HG02798 (cell line): ENCODE results near the gene CXCL8.
"Not testable (repeated sequence)": the region's sequence is repeated elsewhere in the genome, so short reads cannot be mapped to it uniquely, and the experiment has no call there.

Experiments used
- ATAC-seq: cut with Tn5 transposase; IDR thresholded peaks from one replicate; pipeline ENCODE4 v1.9.1; 2021; ENCODE audit warnings: mild to moderate bottlenecking; ENCODE audit not compliant: unreplicated experiment, poor library complexity

Gene CXCL8

GRCh38 chr4:73742490-73743160 is 2.3 kb downstream of the CXCL8 start:
- ATAC-seq: no peak

- ATAC-seq: no peak
Observed at GRCh38 chr4:73743281-73743680, 2.9 kb downstream of the CXCL8 start.

DNA sequence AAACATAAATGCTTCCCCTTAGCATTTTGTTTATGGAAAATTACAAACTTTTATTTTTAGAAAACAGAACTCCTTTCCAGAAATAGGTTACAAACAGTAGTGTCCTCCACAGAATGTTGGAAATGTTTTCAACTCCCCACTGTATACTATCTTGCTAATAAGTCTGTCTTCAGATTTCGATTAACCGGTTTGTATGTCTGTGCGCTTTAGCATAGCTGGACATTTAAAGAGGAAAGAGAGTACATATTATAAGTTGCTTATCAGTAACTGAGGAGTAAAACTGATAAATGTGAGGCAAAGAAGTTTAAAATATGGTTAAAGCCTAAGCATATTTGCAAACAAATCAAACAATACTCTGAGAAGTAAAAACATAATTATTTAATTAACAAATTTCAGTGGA is 3.4 kb downstream of the CXCL8 start:
- no peak for ATAC-seq

- no peak for ATAC-seq
Observed at GRCh38 chr4:73744203-73744602, 3.8 kb downstream of the CXCL8 start.

- ATAC-seq: no peak
Observed at GRCh38 chr4:73750730-73751129, 10.4 kb downstream of the CXCL8 start.

DNA sequence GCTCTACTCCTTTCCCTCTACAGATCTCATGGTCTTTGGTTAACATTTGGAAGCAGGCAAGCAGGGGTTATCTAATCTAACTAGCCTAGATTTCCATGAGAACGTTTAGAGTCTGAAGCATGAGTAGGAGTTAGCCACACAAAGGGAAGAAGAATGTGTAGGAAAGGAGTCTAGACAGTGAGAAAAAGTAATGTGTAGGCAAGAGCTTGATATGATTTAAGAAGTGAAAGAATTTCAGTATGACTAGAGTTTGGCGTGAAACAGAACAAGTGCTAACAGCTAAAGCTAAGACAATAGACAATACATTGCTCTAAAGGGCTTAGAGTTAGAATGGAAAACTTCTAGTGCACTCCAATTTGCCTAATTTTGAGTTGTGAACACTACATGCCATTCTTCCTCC is 10.8 kb downstream of the CXCL8 start:
- ATAC-seq: peak; percentile 87

GRCh38 chr4:73751830-73752229 is 11.5 kb downstream of the CXCL8 start:
- ATAC-seq: no peak

GRCh38 chr4:73752424-73752823 is 12.1 kb downstream of the CXCL8 start:
- no peak for ATAC-seq

DNA sequence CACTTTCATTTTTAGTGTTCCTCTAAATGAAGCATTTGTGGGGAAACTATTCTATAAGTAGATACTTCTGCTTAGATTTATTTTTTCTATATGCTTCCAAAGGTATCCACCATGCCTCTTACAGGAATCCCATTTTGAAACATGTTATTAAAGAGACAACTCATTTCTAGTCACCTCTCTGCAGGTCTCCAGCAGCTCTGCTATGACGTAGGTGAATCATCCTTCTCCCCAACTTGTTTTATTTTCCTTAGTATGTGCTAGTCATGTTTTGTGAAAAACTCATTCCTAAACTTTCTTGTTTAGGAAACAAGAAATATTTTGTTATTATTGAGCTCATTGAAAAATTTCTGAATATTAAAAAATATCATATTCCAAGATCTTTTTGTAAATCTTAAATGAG is 12.8 kb downstream of the CXCL8 start:
- no peak for ATAC-seq

GRCh38 chr4:73754934-73755333 is 14.6 kb downstream of the CXCL8 start:
- ATAC-seq: no peak

DNA sequence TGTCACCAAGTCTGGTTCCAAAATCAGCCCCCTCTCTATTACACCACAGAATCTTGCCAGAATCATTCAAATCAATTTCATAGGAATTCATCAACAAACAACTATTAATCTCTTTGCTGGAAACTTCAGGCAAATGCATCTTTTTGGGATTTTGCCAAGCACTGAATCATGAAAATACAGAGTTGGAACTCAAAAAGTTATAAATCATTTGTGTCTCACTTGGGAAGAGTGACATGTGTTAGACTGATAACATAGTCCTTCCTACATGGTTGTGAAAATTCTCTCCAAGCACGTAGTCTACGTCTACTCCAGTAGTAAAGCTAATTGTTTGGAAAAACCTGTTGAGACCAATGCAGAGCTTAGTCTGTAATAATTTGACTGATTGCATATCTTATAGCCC is 19.0 kb downstream of the CXCL8 start:
- no peak for ATAC-seq

- no peak for ATAC-seq
Observed at GRCh38 chr4:73761856-73762255, 21.5 kb downstream of the CXCL8 start.

DNA sequence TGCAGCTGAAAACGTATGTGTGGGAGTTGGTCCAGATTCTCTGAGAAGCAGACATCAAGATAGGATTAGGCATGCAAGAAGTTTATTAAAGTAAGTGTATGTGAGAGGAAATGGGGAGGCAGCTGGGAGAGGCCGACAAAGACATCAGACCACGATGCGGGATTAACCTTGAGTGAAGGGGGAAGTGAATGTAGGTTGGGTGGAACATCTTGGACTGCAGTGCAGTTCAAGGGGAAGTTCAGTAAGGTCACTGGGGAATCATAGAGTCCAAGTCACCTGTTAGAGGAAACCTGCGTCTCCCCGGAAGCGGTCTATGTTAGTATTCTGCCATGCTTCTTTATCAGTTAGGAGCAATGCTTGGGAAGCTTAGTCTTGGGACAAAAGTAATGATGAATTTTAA is 22.0 kb downstream of the CXCL8 start:
- ATAC-seq: peak; percentile 62

- ATAC-seq: no peak
Observed at GRCh38 chr4:73763877-73764276, 23.5 kb downstream of the CXCL8 start.

DNA sequence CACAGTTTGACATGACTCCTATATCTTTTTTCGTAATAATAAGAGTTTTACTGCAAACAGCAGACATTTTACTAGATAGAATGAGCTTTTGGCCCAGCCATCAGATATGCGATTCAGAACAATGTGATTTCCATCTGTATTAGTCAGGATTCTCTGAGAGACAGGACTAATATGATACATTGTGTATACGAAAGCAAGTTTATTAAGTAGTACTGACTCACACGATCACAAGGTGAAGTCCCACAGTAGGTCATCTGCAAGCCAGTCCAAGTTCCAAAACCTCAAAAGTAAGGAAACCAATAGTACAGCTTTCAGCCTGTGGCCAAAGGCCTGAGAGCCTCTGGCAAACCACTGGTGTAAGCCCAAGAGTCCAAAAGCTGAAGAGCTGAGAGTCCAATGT is 24.1 kb downstream of the CXCL8 start:
- no peak for ATAC-seq

DNA sequence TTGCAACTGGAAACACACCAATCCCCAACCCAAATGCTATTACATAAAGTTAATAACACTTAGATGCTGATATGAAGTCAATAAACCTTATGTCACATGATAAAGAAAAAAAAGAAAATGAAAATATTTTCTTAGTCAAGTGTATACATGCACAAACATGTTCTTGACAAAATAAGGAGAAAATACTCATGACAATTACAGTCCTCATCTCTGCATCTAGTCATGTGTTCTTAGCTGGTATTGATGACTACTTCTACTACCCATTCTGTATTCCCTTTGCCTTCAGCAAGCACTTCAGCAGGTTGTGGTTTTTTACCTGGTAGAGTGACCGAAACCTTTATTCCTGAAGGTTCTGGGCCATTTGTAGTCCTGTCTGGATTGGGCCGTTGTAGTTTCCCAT is 24.9 kb downstream of the CXCL8 start:
- ATAC-seq: no peak

GRCh38 chr4:73770917-73771316 is 30.5 kb downstream of the CXCL8 start:
- ATAC-seq: no peak

DNA sequence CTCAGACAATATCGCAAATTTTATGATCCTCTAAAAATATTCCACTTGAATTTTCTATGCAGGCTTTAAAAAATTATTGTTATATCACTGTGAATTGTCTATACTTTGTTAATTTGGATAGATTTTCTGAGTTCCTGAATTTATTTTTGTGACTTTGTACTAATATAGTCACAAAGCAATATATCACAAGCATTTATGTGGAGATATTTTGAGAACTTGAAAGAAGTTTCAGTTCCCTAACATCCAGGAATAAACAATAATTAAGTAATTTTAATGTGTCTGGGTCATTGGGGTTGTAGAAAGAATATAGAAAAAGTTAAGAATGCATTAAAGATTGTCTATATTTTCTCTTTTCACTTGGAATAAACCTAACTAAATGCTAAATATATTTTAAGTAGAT is 32.0 kb downstream of the CXCL8 start:
- ATAC-seq: no peak

GRCh38 chr4:73774406-73774805 is 34.0 kb downstream of the CXCL8 start:
- not testable (repeated sequence) for ATAC-seq

DNA sequence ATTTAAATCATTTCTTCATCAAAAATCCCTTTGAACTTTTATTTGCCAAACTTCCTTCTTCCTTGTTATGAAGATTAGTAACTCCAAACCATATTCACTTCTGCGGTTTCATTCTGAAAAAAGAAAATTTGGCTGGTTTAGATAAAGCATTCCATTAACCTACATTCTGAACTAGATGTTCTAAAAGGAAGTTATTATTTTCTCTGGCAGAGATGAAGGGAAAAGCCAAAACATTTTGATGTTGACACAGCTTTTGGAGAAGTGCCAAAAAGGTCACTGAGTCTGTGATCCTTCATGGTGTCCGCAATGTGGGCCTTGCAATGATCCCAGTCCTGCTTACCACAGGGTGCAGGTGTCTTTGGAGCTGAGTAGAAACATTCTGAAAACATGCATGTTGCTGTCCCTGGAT is 36.0 kb downstream of the CXCL8 start:
- ATAC-seq: no peak

DNA sequence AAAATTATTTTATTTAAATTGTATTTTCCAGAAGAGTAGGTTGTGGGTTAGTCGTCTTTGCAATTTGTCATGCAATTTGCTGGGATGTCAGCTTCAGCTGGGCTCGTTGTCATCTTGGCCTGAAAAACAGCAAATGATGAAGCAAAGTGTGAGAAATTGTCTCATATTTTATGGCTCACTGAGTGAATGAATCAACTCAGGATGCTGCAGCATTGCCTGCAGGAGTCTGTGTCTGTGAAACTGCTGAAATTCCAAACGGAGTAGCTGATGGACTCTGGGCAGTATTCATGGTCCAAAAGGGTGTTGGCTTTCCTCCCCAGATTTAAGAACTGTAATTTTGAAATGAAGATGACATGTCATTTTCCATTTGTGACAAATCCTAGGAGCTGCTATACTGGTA is 37.2 kb downstream of the CXCL8 start:
- ATAC-seq: no peak

- ATAC-seq: no peak
Observed at GRCh38 chr4:73780243-73780642, 39.9 kb downstream of the CXCL8 start.

- no peak for ATAC-seq
Observed at GRCh38 chr4:73780834-73781233, 40.5 kb downstream of the CXCL8 start.
